Keratinocyte (primary cell): Measurements from ENCODE around the gene ARL15. TPM values are rescaled to one million over a fixed set of nuclear protein-coding genes. Genes with fewer than 3 reads are reported as not detected.

ENCODE experiments used
- DNase-seq: peaks from one replicate; pipeline ENCODE4 v3.0.0-alpha.2; 2011; ENCODE audit warnings: low read depth, missing footprints, low spot score
- FAIRE-seq: peaks from 2 replicates; lab custom pipeline; 2011; peaks lifted over from hg19 to GRCh38; lab: Jason Lieb, UNC
- H2AFZ ChIP-seq: 2 replicates; pipeline ENCODE4 v1.6.0; 2012; ENCODE audit warnings: low read length, control low read depth, inconsistent platforms; ENCODE audit not compliant: control insufficient read depth
- H3K27ac ChIP-seq: 2 replicates; pipeline ENCODE4 v1.5.1; 2011; ENCODE audit warnings: low read length; ENCODE audit not compliant: control insufficient read depth, insufficient read depth
- H3K27me3 ChIP-seq: 3 replicates; pipeline ENCODE4 v1.6.0; 2011; ENCODE audit warnings: low read length; ENCODE audit not compliant: control insufficient read depth, insufficient read depth; ENCODE audit errors: extremely low read depth
- H3K36me3 ChIP-seq, 2 experiments: 2 replicates in 1 of 2; 3 replicates in 1 of 2; pipeline ENCODE4 v1.5.1; 2011; ENCODE audit warnings: low read length in 2 of 2, mild to moderate bottlenecking in 1 of 2; ENCODE audit not compliant: control insufficient read depth in 2 of 2, insufficient read depth in 2 of 2; ENCODE audit errors: extremely low read depth in 1 of 2
- H3K4me1 ChIP-seq: 3 replicates; pipeline ENCODE4 v1.5.1; 2011; ENCODE audit warnings: low read length; ENCODE audit not compliant: control insufficient read depth, insufficient read depth; ENCODE audit errors: extremely low read depth
- H3K4me2 ChIP-seq: 3 replicates; pipeline ENCODE4 v1.6.0; 2011; ENCODE audit warnings: low read depth, low read length; ENCODE audit not compliant: control insufficient read depth, insufficient read depth; ENCODE audit errors: extremely low read depth
- H3K4me3 ChIP-seq, 3 experiments: fragments of 200-600 bp in 1 of 3; sonication (generic) in 1 of 3; 2 replicates in 2 of 3; 3 replicates in 1 of 3; pipeline ENCODE4 v1.5.1; 2011 to 2016; ENCODE audit warnings: low read length in 3 of 3, mild to moderate bottlenecking in 3 of 3, control low read depth in 2 of 3, inconsistent platforms in 1 of 3, low read depth in 1 of 3, mixed read lengths in 1 of 3, mixed run types in 1 of 3, moderate library complexity in 1 of 3; ENCODE audit not compliant: control insufficient read depth in 2 of 3, insufficient read depth in 2 of 3; ENCODE audit errors: extremely low read depth in 1 of 3
- H3K79me2 ChIP-seq: 2 replicates; pipeline ENCODE4 v1.6.0; 2012; ENCODE audit warnings: low read length; ENCODE audit not compliant: control insufficient read depth, insufficient read depth
- H3K9ac ChIP-seq: 3 replicates; pipeline ENCODE4 v1.6.0; 2011; ENCODE audit warnings: low read length; ENCODE audit not compliant: control insufficient read depth, insufficient read depth; ENCODE audit errors: extremely low read depth
- H3K9me1 ChIP-seq: 3 replicates; pipeline ENCODE4 v1.6.0; 2011; ENCODE audit warnings: low read length; ENCODE audit not compliant: control insufficient read depth, insufficient read depth; ENCODE audit errors: extremely low read depth
- H3K9me3 ChIP-seq: 2 replicates; pipeline ENCODE4 v1.5.1; 2012; ENCODE audit warnings: low read depth, low read length; ENCODE audit not compliant: control insufficient read depth
- H4K20me1 ChIP-seq: 3 replicates; pipeline ENCODE4 v1.6.0; 2011; ENCODE audit warnings: low read length; ENCODE audit not compliant: control insufficient read depth, insufficient read depth; ENCODE audit errors: extremely low read depth
- EZH2 ChIP-seq: IDR thresholded peaks from one replicate; pipeline ENCODE4 v1.6.1; 2012; ENCODE audit warnings: inconsistent platforms, mild to moderate bottlenecking, low read length, moderate library complexity
- dilution Hi-C: fragments of 300-500 bp; cut with MboI; formaldehyde crosslinking; loops from one replicate; pipeline ENCODE4 v1.7.0; 2020; ENCODE audit warnings: low sequenced_read_pairs; ENCODE audit not compliant: extremely low pct_ligation_motif_present
- polyA plus RNA-seq, 5 experiments: library from polyadenylated mRNA; depleted of rRNA in 3 of 5; stranded (reverse) in 3 of 5; stranded (forward) in 1 of 5; unstranded in 1 of 5; fragments of >200 nt; gene quantifications; 1 replicate in 1 of 5; 2 replicates in 3 of 5; 3 replicates in 1 of 5; pipeline versions ENCODE4 v1.2.1 to v1.2.3, GENCODE V29; 2011 to 2012; ENCODE audit warnings: missing spikeins in 2 of 5, low read depth in 1 of 5, low replicate concordance in 1 of 5
- TF ChIP-seq, protein P1 (sequence below), 3 experiments: IDR thresholded peaks in 1 of 3; conservative IDR thresholded peaks in 1 of 3; optimal IDR thresholded peaks in 1 of 3; 2 replicates in 2 of 3; 3 replicates in 1 of 3; pipeline versions ENCODE3 to v1.5.1; 2011; ENCODE audit warnings: low read length in 3 of 3, mild to moderate bottlenecking in 3 of 3, moderate library complexity in 2 of 3, control low read depth in 1 of 3, inconsistent platforms in 1 of 3; ENCODE audit not compliant: insufficient read depth in 2 of 3; ENCODE audit errors: extremely low read depth in 1 of 3

Gene ARL15
- polyA plus RNA-seq, 1 donor (not counting 4 experiments of a cell fraction or from before 2014, with no cell fraction given) = 19.7 TPM

- no peak for FAIRE-seq
- H3K79me2 ChIP-seq = peaks cover 2% of the 10 kb centered on the region
- no peak overlapping the region for H3K9ac ChIP-seq
- H3K4me3 ChIP-seq = no peak overlapping the region
- no peak for DNase-seq
- no peaks in the 10 kb centered on the region for H3K9me1 ChIP-seq
- dilution Hi-C loops = no loop called here
- no peak overlapping the region for H2AFZ ChIP-seq
- H4K20me1 ChIP-seq = no peaks in the 10 kb centered on the region
- no peak overlapping the region for H3K4me2 ChIP-seq
- H3K27me3 ChIP-seq = no peaks in the 10 kb centered on the region
- no peak for TF ChIP-seq EZH2
- TF ChIP-seq, protein P1, sequence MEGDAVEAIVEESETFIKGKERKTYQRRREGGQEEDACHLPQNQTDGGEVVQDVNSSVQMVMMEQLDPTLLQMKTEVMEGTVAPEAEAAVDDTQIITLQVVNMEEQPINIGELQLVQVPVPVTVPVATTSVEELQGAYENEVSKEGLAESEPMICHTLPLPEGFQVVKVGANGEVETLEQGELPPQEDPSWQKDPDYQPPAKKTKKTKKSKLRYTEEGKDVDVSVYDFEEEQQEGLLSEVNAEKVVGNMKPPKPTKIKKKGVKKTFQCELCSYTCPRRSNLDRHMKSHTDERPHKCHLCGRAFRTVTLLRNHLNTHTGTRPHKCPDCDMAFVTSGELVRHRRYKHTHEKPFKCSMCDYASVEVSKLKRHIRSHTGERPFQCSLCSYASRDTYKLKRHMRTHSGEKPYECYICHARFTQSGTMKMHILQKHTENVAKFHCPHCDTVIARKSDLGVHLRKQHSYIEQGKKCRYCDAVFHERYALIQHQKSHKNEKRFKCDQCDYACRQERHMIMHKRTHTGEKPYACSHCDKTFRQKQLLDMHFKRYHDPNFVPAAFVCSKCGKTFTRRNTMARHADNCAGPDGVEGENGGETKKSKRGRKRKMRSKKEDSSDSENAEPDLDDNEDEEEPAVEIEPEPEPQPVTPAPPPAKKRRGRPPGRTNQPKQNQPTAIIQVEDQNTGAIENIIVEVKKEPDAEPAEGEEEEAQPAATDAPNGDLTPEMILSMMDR (optimal IDR thresholded peaks at IDR 0.05 in 1 of 3, IDR thresholded peaks at IDR 0.05 in 1 of 3, conservative IDR thresholded peaks at IDR 0.05 in 1 of 3; ENCODE audit: extremely low read depth in 1 of 3, insufficient read depth in 2 of 3, low read length in 3 of 3) = no peak
- H3K27ac ChIP-seq = no peak overlapping the region
- no peaks in the 10 kb centered on the region for H3K9me3 ChIP-seq
- no peaks in the 10 kb centered on the region for H3K36me3 ChIP-seq
- peaks cover 3% of the 10 kb centered on the region for H3K4me1 ChIP-seq
Observed at GRCh38 chr5:54214722-54215121, 95.7 kb downstream of the ARL15 start.

DNA sequence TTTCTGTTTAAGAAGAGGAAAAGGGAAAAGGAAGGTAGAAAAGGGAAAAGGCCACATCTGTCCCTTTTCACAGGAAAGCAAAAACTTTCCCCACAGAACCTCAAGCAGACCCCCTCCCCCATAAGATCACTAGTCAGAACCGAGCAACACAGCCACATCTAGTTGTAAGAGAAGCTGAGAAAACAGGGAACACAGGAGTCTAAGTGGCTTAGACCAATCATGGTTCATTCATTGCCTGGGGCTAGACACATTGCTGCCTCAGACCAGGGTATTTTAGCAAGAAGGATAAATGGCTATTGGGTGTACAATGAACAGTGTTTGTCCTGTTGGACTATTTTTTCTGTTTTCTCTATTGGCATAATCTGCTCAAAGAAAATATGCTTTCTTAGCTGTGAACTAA is 98.0 kb downstream of the ARL15 start:
- Histone ChIP-seq H3K27me3 (no peaks in the 10 kb centered on the region), H3K9me3 (no peaks in the 10 kb centered on the region), H2AFZ (no peak overlapping the region), H4K20me1 (no peaks in the 10 kb centered on the region), H3K9me1 (no peaks in the 10 kb centered on the region), H3K4me2 (no peak overlapping the region), H3K36me3 (no peaks in the 10 kb centered on the region), H3K27ac (no peak overlapping the region), H3K4me3 (no peak overlapping the region), H3K9ac (no peak overlapping the region), H3K79me2 (peaks cover 2% of the 10 kb centered on the region), H3K4me1 (peaks cover 3% of the 10 kb centered on the region)
- FAIRE-seq = no peak
- no peak for DNase-seq
- no peak for TF ChIP-seq EZH2
- TF ChIP-seq, protein P1 (optimal IDR thresholded peaks at IDR 0.05 in 1 of 3, IDR thresholded peaks at IDR 0.05 in 1 of 3, conservative IDR thresholded peaks at IDR 0.05 in 1 of 3; ENCODE audit: extremely low read depth in 1 of 3, insufficient read depth in 2 of 3, low read length in 3 of 3) = no peak
- dilution Hi-C loops = no loop called here
